Mesenchymal stem cell (in vitro differentiated cells and primary cell): Measurements from ENCODE around the gene VASH1.

Source experiments
- DNase-seq: peaks from one replicate; pipeline ENCODE4 v3.0.0-alpha.2; 2013
- H2AFZ ChIP-seq: one replicate; pipeline ENCODE4 v1.6.1; 2013; ENCODE audit warnings: low read depth, mild to moderate bottlenecking, control low read depth, inconsistent platforms, low read length, moderate library complexity
- H2AK5ac ChIP-seq: 2 replicates; pipeline ENCODE4 v1.6.1; 2013; ENCODE audit warnings: low read length, moderate library complexity, mild to moderate bottlenecking, inconsistent platforms; ENCODE audit not compliant: severe bottlenecking
- H2BK120ac ChIP-seq: one replicate; pipeline ENCODE4 v1.6.1; 2013; ENCODE audit warnings: low read depth, mild to moderate bottlenecking, inconsistent platforms, low read length, moderate library complexity
- H2BK12ac ChIP-seq, 2 experiments: one replicate each; pipeline ENCODE4 v1.6.1; 2013; ENCODE audit warnings: inconsistent platforms in 2 of 2, low read length in 2 of 2, mild to moderate bottlenecking in 2 of 2, moderate library complexity in 2 of 2, control low read depth in 1 of 2
- H2BK15ac ChIP-seq: one replicate; pipeline ENCODE4 v1.6.1; 2013; ENCODE audit warnings: mild to moderate bottlenecking, low read depth, inconsistent platforms; ENCODE audit not compliant: poor library complexity, severe bottlenecking
- H2BK5ac ChIP-seq: 2 replicates; pipeline ENCODE4 v1.6.1; 2013; ENCODE audit warnings: low read depth, mild to moderate bottlenecking, low read length, control low read depth, inconsistent platforms; ENCODE audit not compliant: poor library complexity, severe bottlenecking
- H3K14ac ChIP-seq, 2 experiments: one replicate each; pipeline ENCODE4 v1.6.1; 2013; ENCODE audit warnings: inconsistent platforms in 2 of 2, low read length in 2 of 2, control low read depth in 1 of 2, mild to moderate bottlenecking in 1 of 2, moderate library complexity in 1 of 2
- H3K18ac ChIP-seq, 2 experiments: one replicate each; pipeline ENCODE4 v1.6.1; 2013; ENCODE audit warnings: inconsistent platforms in 2 of 2, low read length in 2 of 2, control low read depth in 1 of 2, low read depth in 1 of 2, mild to moderate bottlenecking in 1 of 2
- H3K23ac ChIP-seq, 2 experiments: one replicate each; pipeline ENCODE4 v1.6.1; 2013; ENCODE audit warnings: inconsistent platforms in 2 of 2, low read length in 2 of 2, mild to moderate bottlenecking in 2 of 2, moderate library complexity in 2 of 2, control low read depth in 1 of 2
- H3K27ac ChIP-seq: 2 replicates; pipeline ENCODE4 v1.5.1; 2013; ENCODE audit warnings: mild to moderate bottlenecking, moderate library complexity, low read length, control low read depth, inconsistent platforms; ENCODE audit not compliant: poor library complexity, severe bottlenecking
- H3K27me3 ChIP-seq, 2 experiments: 2 replicates each; pipeline versions ENCODE4 v1.6.1 to v1.7.0; 2013; ENCODE audit warnings: low read length in 2 of 2, mild to moderate bottlenecking in 2 of 2, moderate library complexity in 2 of 2, control low read depth in 1 of 2, inconsistent platforms in 1 of 2; ENCODE audit not compliant: control insufficient read depth in 1 of 2, insufficient read depth in 1 of 2
- H3K36me3 ChIP-seq, 2 experiments: 2 replicates each; pipeline versions ENCODE4 v1.6.1 to v1.7.0; 2013; ENCODE audit warnings: low read length in 2 of 2, control low read depth in 1 of 2, inconsistent platforms in 1 of 2, low read depth in 1 of 2, mild to moderate bottlenecking in 1 of 2; ENCODE audit not compliant: insufficient read depth in 2 of 2, control insufficient read depth in 1 of 2
- H3K4ac ChIP-seq, 2 experiments: one replicate each; pipeline ENCODE4 v1.6.1; 2013; ENCODE audit warnings: inconsistent platforms in 2 of 2, low read length in 2 of 2, mild to moderate bottlenecking in 2 of 2, moderate library complexity in 2 of 2, control low read depth in 1 of 2, low read depth in 1 of 2
- H3K4me1 ChIP-seq: 2 replicates; pipeline ENCODE4 v1.6.1; 2013; ENCODE audit warnings: low read depth, low read length, control low read depth; ENCODE audit not compliant: control insufficient read depth, insufficient read depth
- H3K4me2 ChIP-seq: 2 replicates; pipeline ENCODE4 v1.6.1; 2013; ENCODE audit warnings: low read length, mild to moderate bottlenecking, inconsistent platforms; ENCODE audit not compliant: poor library complexity, severe bottlenecking
- H3K4me3 ChIP-seq, 2 experiments: 2 replicates each; pipeline versions ENCODE4 v1.5.1 to v1.7.0; 2013; ENCODE audit warnings: low read length in 2 of 2, mild to moderate bottlenecking in 2 of 2, control low read depth in 1 of 2, low read depth in 1 of 2; ENCODE audit not compliant: insufficient read depth in 1 of 2
- H3K79me1 ChIP-seq: replicated peaks from 2 replicates; pipeline ENCODE4 v1.6.1; 2013; ENCODE audit warnings: mild to moderate bottlenecking, control low read depth, low read length, inconsistent platforms; ENCODE audit not compliant: poor library complexity, severe bottlenecking
- H3K9ac ChIP-seq: 2 replicates; pipeline ENCODE4 v1.7.0; 2013; ENCODE audit warnings: mild to moderate bottlenecking, low read length, moderate library complexity
- H3K9me3 ChIP-seq: 2 replicates; pipeline ENCODE4 v1.7.0; 2013; ENCODE audit warnings: mild to moderate bottlenecking, low read length; ENCODE audit not compliant: control insufficient read depth
- H4K8ac ChIP-seq: one replicate; pipeline ENCODE4 v1.6.1; 2013; ENCODE audit warnings: inconsistent platforms, mild to moderate bottlenecking, low read length, moderate library complexity
- H4K91ac ChIP-seq: one replicate; pipeline ENCODE4 v1.6.1; 2013; ENCODE audit warnings: mild to moderate bottlenecking, low read length, inconsistent platforms
- WGBS: methylation state at CpG from one replicate; pipeline ENCODE4 v1.1.7; 2013; ENCODE audit warnings: mixed read lengths; 5-methylcytosine and 5-hydroxymethylcytosine counted together

Gene VASH1

DNA sequence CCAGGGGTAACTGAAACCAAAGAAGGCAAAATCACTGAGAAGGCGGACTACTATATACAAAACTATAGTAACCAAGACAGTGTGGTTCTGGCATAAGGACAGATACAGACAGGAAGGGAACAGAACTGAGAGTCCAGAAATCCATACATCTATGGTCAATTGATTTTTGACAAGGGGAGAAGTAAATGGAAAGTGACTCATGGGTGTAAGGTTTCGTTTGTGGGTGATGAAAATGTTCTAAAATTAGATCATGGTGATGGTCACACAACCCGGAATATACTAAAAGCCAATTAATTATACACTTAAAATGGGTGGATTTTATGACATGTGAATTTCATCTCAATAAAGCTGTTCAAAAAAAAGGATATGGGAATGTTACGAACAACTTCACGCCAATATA is 32.7 kb downstream of the VASH1 start:
- Histone ChIP-seq H2BK12ac (no peak overlapping the region), H3K36me3 (peaks cover 24 to 48% of the 10 kb centered on the region in 2 experiments), H3K4me2 (no peak overlapping the region), H3K18ac (no peak overlapping the region), H2BK15ac (no peak overlapping the region), H4K91ac (no peak overlapping the region), H3K14ac (no peak overlapping the region), H3K27me3 (no peaks in the 10 kb centered on the region), H3K79me1 (no peaks in the 10 kb centered on the region), H3K4me1 (no peaks in the 10 kb centered on the region), H4K8ac (no peak overlapping the region), H3K27ac (no peak overlapping the region), H3K23ac (no peak overlapping the region), H2AK5ac (no peak overlapping the region), H3K4me3 (no peak overlapping the region), H3K9ac (no peak overlapping the region), H2BK5ac (no peak overlapping the region), H2AFZ (no peak overlapping the region), H2BK120ac (no peak overlapping the region), H3K9me3 (no peaks in the 10 kb centered on the region), H3K4ac (no peak overlapping the region)
- no peak for DNase-seq
- WGBS = 100% methylated on average over 2 of the region's 5 CpGs

DNA sequence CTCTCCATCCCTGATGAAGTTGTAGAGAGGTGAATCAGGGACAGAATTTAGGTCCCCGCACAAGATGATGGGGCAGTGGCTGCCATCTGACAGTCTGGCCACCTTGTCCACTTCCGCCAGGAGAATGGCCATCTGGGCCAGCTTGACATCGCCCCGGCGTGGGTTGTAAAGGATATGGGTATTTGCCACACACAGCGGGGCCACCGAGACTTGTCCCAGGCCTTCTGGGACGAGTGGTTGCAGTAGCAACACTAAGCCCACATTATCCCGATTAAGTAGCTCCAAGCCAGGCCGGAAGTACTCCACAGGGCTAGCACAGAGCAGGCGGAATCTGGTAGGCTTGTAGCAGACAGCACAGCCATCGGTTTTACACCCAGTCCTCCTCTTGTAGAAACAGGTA is 45.2 kb downstream of the VASH1 start:
- H3K14ac ChIP-seq = no peak overlapping the region
- 94% methylated on average over 12 of the region's 12 CpGs for WGBS
- no peak for DNase-seq
- no peak overlapping the region for H2BK12ac ChIP-seq
- H2AK5ac ChIP-seq = no peak overlapping the region
- peaks cover 26% of the 10 kb centered on the region for H3K79me1 ChIP-seq
- no peaks in the 10 kb centered on the region for H3K9me3 ChIP-seq
- no peak overlapping the region for H3K27ac ChIP-seq
- H3K9ac ChIP-seq = no peak overlapping the region
- H4K91ac ChIP-seq = peak overlapping the region; percentile 41
- H2BK15ac ChIP-seq = no peak overlapping the region
- H2BK120ac ChIP-seq = no peak overlapping the region
- no peak overlapping the region for H3K18ac ChIP-seq
- H3K36me3 ChIP-seq = peaks cover 30 to 69% of the 10 kb centered on the region in 2 experiments
- no peak overlapping the region for H3K4me3 ChIP-seq
- no peak overlapping the region for H2BK5ac ChIP-seq
- no peak overlapping the region for H3K4ac ChIP-seq
- H3K4me2 ChIP-seq = no peak overlapping the region
- H2AFZ ChIP-seq = no peak overlapping the region
- H3K27me3 ChIP-seq = no peaks in the 10 kb centered on the region
- H3K4me1 ChIP-seq = no peaks in the 10 kb centered on the region
- H3K23ac ChIP-seq = no peak overlapping the region
- H4K8ac ChIP-seq = no peak overlapping the region

DNA sequence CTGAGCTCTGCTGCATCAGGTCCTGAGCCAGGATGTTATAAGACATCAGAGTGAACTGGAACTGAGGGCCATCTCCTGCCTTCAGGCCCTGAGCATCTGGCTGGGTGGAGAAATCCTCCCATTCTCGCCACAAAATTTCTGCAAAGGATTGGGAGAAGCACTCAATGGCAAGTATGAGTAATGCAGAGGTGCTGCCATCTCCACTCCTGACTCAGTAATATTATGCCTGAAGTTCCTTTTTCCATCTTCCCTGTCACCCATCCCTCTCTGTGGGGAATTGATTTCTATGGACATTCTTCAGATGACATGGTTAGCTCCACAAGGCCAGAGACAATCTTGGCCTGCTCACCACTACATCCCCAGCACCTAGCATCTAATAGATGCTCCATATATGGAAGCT is 46.7 kb downstream of the VASH1 start:
- H3K27ac ChIP-seq = no peak overlapping the region
- no peak overlapping the region for H3K4me3 ChIP-seq
- no peak overlapping the region for H4K91ac ChIP-seq
- no peak overlapping the region for H2BK15ac ChIP-seq
- H3K18ac ChIP-seq = no peak overlapping the region
- no peak overlapping the region for H3K9ac ChIP-seq
- H2BK5ac ChIP-seq = no peak overlapping the region
- no peak overlapping the region for H3K4ac ChIP-seq
- peaks cover 30 to 56% of the 10 kb centered on the region in 2 experiments for H3K36me3 ChIP-seq
- no peak overlapping the region for H3K14ac ChIP-seq
- no peaks in the 10 kb centered on the region for H3K9me3 ChIP-seq
- no peak overlapping the region for H2BK12ac ChIP-seq
- H4K8ac ChIP-seq = no peak overlapping the region
- no peaks in the 10 kb centered on the region for H3K27me3 ChIP-seq
- WGBS = no CpG with 5 or more reads among the region's 1 CpG
- no peak overlapping the region for H2AK5ac ChIP-seq
- H2AFZ ChIP-seq = no peak overlapping the region
- H3K4me2 ChIP-seq = no peak overlapping the region
- H3K23ac ChIP-seq = no peak overlapping the region
- no peaks in the 10 kb centered on the region for H3K4me1 ChIP-seq
- H2BK120ac ChIP-seq = no peak overlapping the region
- no peak for DNase-seq
- H3K79me1 ChIP-seq = peaks cover 28% of the 10 kb centered on the region

DNA sequence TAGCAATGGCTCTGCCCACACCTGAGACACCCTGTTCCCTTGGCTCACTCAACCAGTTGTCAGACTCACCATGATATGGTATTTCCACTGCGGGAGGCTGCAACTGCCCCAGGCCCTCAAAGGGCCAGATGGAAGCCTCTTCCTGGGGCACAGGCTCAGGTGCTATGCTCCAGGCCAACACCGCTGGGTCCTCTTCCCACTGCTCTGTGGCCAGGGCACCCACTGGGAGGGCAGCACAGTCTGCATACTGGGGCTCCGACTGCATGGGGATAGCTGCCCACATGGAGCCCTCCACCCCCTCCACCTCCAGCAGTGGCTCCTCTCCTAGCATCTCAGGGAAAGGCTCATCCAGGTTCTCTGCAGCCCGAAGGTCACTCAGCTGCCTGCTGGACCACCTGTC is 47.7 kb downstream of the VASH1 start:
- DNase-seq = no peak
- H2BK15ac ChIP-seq = no peak overlapping the region
- no peak overlapping the region for H3K4me3 ChIP-seq
- no peak overlapping the region for H3K18ac ChIP-seq
- H3K36me3 ChIP-seq = peaks cover 25 to 46% of the 10 kb centered on the region in 2 experiments
- no peak overlapping the region for H4K91ac ChIP-seq
- H3K23ac ChIP-seq = no peak overlapping the region
- H3K79me1 ChIP-seq = peaks cover 28% of the 10 kb centered on the region
- no peak overlapping the region for H2BK5ac ChIP-seq
- no peak overlapping the region for H2AK5ac ChIP-seq
- H4K8ac ChIP-seq = no peak overlapping the region
- H3K27me3 ChIP-seq = no peaks in the 10 kb centered on the region
- H3K4ac ChIP-seq = no peak overlapping the region
- H3K27ac ChIP-seq = no peak overlapping the region
- H3K4me2 ChIP-seq = no peak overlapping the region
- H2BK12ac ChIP-seq = no peak overlapping the region
- no peak overlapping the region for H2BK120ac ChIP-seq
- H3K9me3 ChIP-seq = no peaks in the 10 kb centered on the region
- 96% methylated on average over 4 of the region's 4 CpGs for WGBS
- H2AFZ ChIP-seq = no peak overlapping the region
- no peak overlapping the region for H3K14ac ChIP-seq
- H3K9ac ChIP-seq = no peak overlapping the region
- H3K4me1 ChIP-seq = no peaks in the 10 kb centered on the region
